GM12878 (cell line): ENCODE results near the gene C8B. TPM values are rescaled to one million over a fixed set of nuclear protein-coding genes. Genes with fewer than 3 reads are reported as not detected.

Experiments used
- ATAC-seq: fragments of 200-7000 bp; cut with Tn5 transposase; 3 replicates; pipeline ENCODE4 v1.9.1; 2020; ENCODE audit warnings: mild to moderate bottlenecking, moderate library complexity
- BruUV-seq: library from RNA; stranded (reverse); fragments of 400-500 nt; replicated peaks from 2 replicates; lab custom pipeline; 2021; lab: Mats Ljungman, UMichigan
- CTCF ChIA-PET: fragments of 300-600 bp; sonication (Branson Sonifier 250); formaldehyde crosslinking; extraction: SDS; loops from one replicate; lab custom pipeline; 2021; ENCODE audit warnings: inconsistent platforms; lab: Yijun Ruan, JAX
- POLR2A ChIA-PET: fragments of 350-600 bp; formaldehyde crosslinking; extraction: SDS; loops from one replicate; lab custom pipeline; 2021; ENCODE audit warnings: inconsistent platforms; lab: Charles Lee
- RAD21 ChIA-PET: fragments of 300-600 bp; sonication (Branson Sonifier 250); formaldehyde crosslinking; loops from one replicate; lab custom pipeline; 2023; ENCODE audit warnings: antibody characterized with exemption; ENCODE audit not compliant: unreplicated experiment; lab: Charles Lee
- SMC1A ChIA-PET: fragments of 300-600 bp; sonication (Branson Sonifier 250); formaldehyde crosslinking; loops from one replicate; lab custom pipeline; 2023; ENCODE audit not compliant: unreplicated experiment, uncharacterized antibody; lab: Charles Lee
- DNase-seq: peaks from one replicate; pipeline ENCODE4 v3.0.0-alpha.2; 2011; ENCODE audit warnings: low read depth, low spot score
- FAIRE-seq: peaks from 3 replicates; lab custom pipeline; 2011; peaks lifted over from hg19 to GRCh38; lab: Jason Lieb, UNC
- H2AFZ ChIP-seq: 2 replicates; pipeline ENCODE4 v1.6.0; 2011; ENCODE audit warnings: low read depth, low read length, control low read depth; ENCODE audit not compliant: control insufficient read depth
- H3K27ac ChIP-seq: 2 replicates; pipeline ENCODE4 v1.5.1; 2011; ENCODE audit warnings: control low read depth; ENCODE audit not compliant: control insufficient read depth, insufficient read depth
- H3K27me3 ChIP-seq, 2 experiments: replicated peaks in 1 of 2; 2 replicates each; pipeline versions ENCODE4 v1.6.0 to v1.6.1; 2011; ENCODE audit warnings: low read length in 1 of 2; ENCODE audit not compliant: control insufficient read depth in 2 of 2, insufficient read depth in 2 of 2
- H3K36me3 ChIP-seq, 2 experiments: 2 replicates each; pipeline ENCODE4 v1.5.1; 2011; ENCODE audit warnings: low read length in 1 of 2; ENCODE audit not compliant: control insufficient read depth in 2 of 2, insufficient read depth in 2 of 2
- H3K4me1 ChIP-seq: 2 replicates; pipeline ENCODE4 v1.6.1; 2011; ENCODE audit warnings: mild to moderate bottlenecking, low read length, moderate library complexity, mixed read lengths; ENCODE audit not compliant: control insufficient read depth, insufficient read depth
- H3K4me2 ChIP-seq: 2 replicates; pipeline ENCODE4 v1.6.0; 2011; ENCODE audit warnings: control low read depth; ENCODE audit not compliant: control insufficient read depth, insufficient read depth
- H3K4me3 ChIP-seq: fragments of 200-600 bp; sonication (generic); 2 replicates; pipeline ENCODE4 v1.5.1; 2016
- H3K79me2 ChIP-seq: 2 replicates; pipeline ENCODE4 v1.6.0; 2011; ENCODE audit warnings: low read length; ENCODE audit not compliant: control insufficient read depth, insufficient read depth
- H3K9ac ChIP-seq: 2 replicates; pipeline ENCODE4 v1.8.0; 2011; ENCODE audit warnings: low read length, control low read depth, mixed read lengths; ENCODE audit not compliant: control insufficient read depth, insufficient read depth
- H3K9me3 ChIP-seq: replicated peaks from 3 replicates; pipeline ENCODE4 v1.5.1; 2011; ENCODE audit warnings: mild to moderate bottlenecking, low read length; ENCODE audit not compliant: control insufficient read depth, insufficient read depth
- H4K20me1 ChIP-seq: 2 replicates; pipeline ENCODE4 v1.6.0; 2011; ENCODE audit not compliant: control insufficient read depth, insufficient read depth
- BCL3 ChIP-seq: IDR thresholded peaks from 2 replicates; pipeline ENCODE4 v1.6.1; 2011; ENCODE audit warnings: borderline replicate concordance, low read depth, mild to moderate bottlenecking, moderate library complexity, low read length; ENCODE audit not compliant: insufficient read depth, poor library complexity, severe bottlenecking
- CBX3 ChIP-seq: fragments of 200-600 bp; sonication (generic); IDR thresholded peaks from 2 replicates; pipeline ENCODE4 v1.6.1; 2016; ENCODE audit warnings: low read depth, borderline replicate concordance
- CUX1 ChIP-seq: IDR thresholded peaks from 2 replicates; pipeline ENCODE4 v1.6.1; 2012; ENCODE audit warnings: improper control_type of control experiment, low read depth, low read length; ENCODE audit not compliant: insufficient replicate concordance
- EED ChIP-seq: sonication (generic); IDR thresholded peaks from 2 replicates; pipeline ENCODE4 v1.6.1; 2016; ENCODE audit warnings: antibody characterized with exemption, low read depth
- FOS ChIP-seq: IDR thresholded peaks from 3 replicates; pipeline ENCODE4 v1.6.1; 2011; ENCODE audit warnings: borderline replicate concordance; ENCODE audit not compliant: insufficient read length; ENCODE audit errors: extremely low read depth
- MTA3 ChIP-seq: IDR thresholded peaks from 2 replicates; pipeline ENCODE4 v1.6.1; 2012; ENCODE audit warnings: low read length, inconsistent platforms, borderline replicate concordance
- NFYA ChIP-seq: IDR thresholded peaks from 2 replicates; pipeline ENCODE4 v1.6.1; 2011; ENCODE audit warnings: low read depth, mild to moderate bottlenecking, low read length, improper control_type of control experiment, borderline replicate concordance
- PKNOX1 ChIP-seq: fragments of 450-650 bp; IDR thresholded peaks from 2 replicates; pipeline ENCODE4 v1.6.1; 2016; ENCODE audit warnings: mild to moderate bottlenecking
- RFX5 ChIP-seq: IDR thresholded peaks from 2 replicates; pipeline ENCODE4 v1.6.1; 2011; ENCODE audit warnings: low read depth, low read length, improper control_type of control experiment
- SRF ChIP-seq, 2 experiments: IDR thresholded peaks; 2 replicates each; pipeline ENCODE4 v1.6.1; 2011; ENCODE audit warnings: low read depth in 2 of 2, low read length in 2 of 2, mild to moderate bottlenecking in 1 of 2, moderate library complexity in 1 of 2
- WGBS: methylation state at CpG from one replicate; pipeline ENCODE4 v1.1.6; 2016; ENCODE audit warnings: low lambda C conversion rate; ENCODE audit not compliant: insufficient replicate concordance, insufficient coverage; ENCODE audit errors: missing lambda C conversion rate; 5-methylcytosine and 5-hydroxymethylcytosine counted together
- in situ Hi-C: fragments of 300-500 bp; cut with MboI; formaldehyde crosslinking; loops from 9 replicates; pipeline ENCODE4 v1.14.3; 2018; ENCODE audit warnings: mixed read lengths
- intact Hi-C: fragments of 100-400 bp; cut with micrococcal nuclease; formaldehyde crosslinking; loops from one replicate; pipeline ENCODE4 v1.14.2; 2022; ENCODE audit not compliant: unreplicated experiment
- polyA plus RNA-seq, 11 experiments: library from polyadenylated mRNA; depleted of rRNA in 4 of 11; unstranded in 6 of 11; stranded (reverse) in 5 of 11; fragments of >200 nt; fragmentation: Nextera tagmentation in 4 of 11; fragmentation: Illumina TruSeq in 1 of 11; extraction: Ambion mirVana in 4 of 11; extraction: Trizol in 1 of 11; gene quantifications; 1 replicate in 1 of 11; 2 replicates in 10 of 11; pipeline versions ENCODE4 v1.2.1 to v1.2.3, GENCODE V29; 2011 to 2016; ENCODE audit warnings: inconsistent platforms in 2 of 11, missing spikeins in 2 of 11, low read depth in 1 of 11
- total RNA-seq, 4 experiments: library from RNA; depleted of rRNA in 3 of 4; stranded (reverse); fragments of >200 nt in 3 of 4; fragmentation: Illumina TruSeq in 1 of 4; extraction: Trizol in 1 of 4; gene quantifications; 2 replicates each; pipeline versions ENCODE4 v1.2.1 to v1.2.3, GENCODE V29; 2013 to 2021

Gene C8B
- total and polyA plus RNA-seq, 10 of the 15 experiments (the other 5 are each of a cell fraction or from before 2014, with no cell fraction given), result not detected

- TF ChIP-seq BCL3 (no peak), RFX5 (no peak)
Observed at GRCh38 chr1:56965916-56966697, at the start of gene C8B (continued).

GRCh38 chr1:57015071-57015470, 49.3 kb upstream of the C8B start:
- intact Hi-C loops, result no loop called here
- TF ChIP-seq CBX3 (no peak), PKNOX1 (no peak), RFX5 (no peak), NFYA (no peak), CUX1 (no peak), FOS (no peak), MTA3 (no peak), SRF (IDR thresholded peaks at IDR 0.05; ENCODE audit: low read depth in 2 of 2, low read length in 2 of 2) (no peak), EED (no peak)

More at GRCh38 chr1:57015071-57015470, 49.3 kb upstream of the C8B start:
- Histone ChIP-seq H3K36me3 (no peaks in the 10 kb centered on the region), H3K4me1 (no peaks in the 10 kb centered on the region), H3K4me3 (no peak overlapping the region), H3K27ac (no peak overlapping the region), H3K9ac (no peak overlapping the region), H3K9me3 (no peaks in the 10 kb centered on the region), H3K4me2 (no peak overlapping the region), H2AFZ (no peak overlapping the region), H3K79me2 (no peaks in the 10 kb centered on the region), H3K27me3 (no peaks in the 10 kb centered on the region), H4K20me1 (no peaks in the 10 kb centered on the region)
- BruUV-seq, result no TSS peak
- WGBS, result 26% methylated on average over 15 of the region's 15 CpGs
- in situ Hi-C loops, result no loop called here
- no peak for FAIRE-seq
- ChIA-PET RAD21 (no interaction called here), POLR2A (no interaction called here), SMC1A (no interaction called here), CTCF (interaction anchor here (1.4 kb wide), 1 partner anchor 47 kb away, joined by 3 read pairs; no protein-coding TSS in a partner anchor)
- ATAC-seq, result no peak
- no peak for DNase-seq
